DMS153 treated with DMSO at 0.1 percent for 48 hours (cell line): ENCODE results near the gene ESPL1.
"Not testable (repeated sequence)": the region's sequence is repeated elsewhere in the genome, so short reads cannot be mapped to it uniquely, and the experiment has no call there.

ENCODE experiments used
- DNase-seq: peaks from one replicate; lab custom pipeline; 2025; ENCODE audit not compliant: unreplicated experiment; lab: John Stamatoyannopoulos, UW

ESPL1 gene

GRCh38 chr12:53297106-53297505 is 29.0 kb downstream of the ESPL1 start:
- DNase-seq, result not testable (repeated sequence)

GRCh38 chr12:53298164-53298563 is 30.1 kb downstream of the ESPL1 start:
- no peak for DNase-seq

GRCh38 chr12:53299101-53299453 is 31.0 kb downstream of the ESPL1 start:
- no peak for DNase-seq

- peak; percentile 78 for DNase-seq
Measured at GRCh38 chr12:53299454-53300180, 31.5 kb downstream of the ESPL1 start, which contains the start of gene MYG1. Gene MYG1, plus strand, starts transcription at chr12:53299695. Its CDS starts 43 bp downstream, at chr12:53299738.

- DNase-seq, result no peak
Measured at GRCh38 chr12:53300187-53300586, 32.1 kb downstream of the ESPL1 start.

- no peak for DNase-seq
Measured at GRCh38 chr12:53302903-53303302, 34.8 kb downstream of the ESPL1 start.

GRCh38 chr12:53306826-53307225 is 38.7 kb downstream of the ESPL1 start:
- no peak for DNase-seq

- no peak for DNase-seq
Measured at GRCh38 chr12:53308276-53308675, 40.2 kb downstream of the ESPL1 start.

GRCh38 chr12:53313996-53314395 is 45.9 kb downstream of the ESPL1 start:
- DNase-seq, result no peak

- DNase-seq, result no peak
Measured at GRCh38 chr12:53320352-53321195, 52.5 kb downstream of the ESPL1 start.

- DNase-seq, result peak; percentile 40
Measured at GRCh38 chr12:53324113-53324778, 56.1 kb downstream of the ESPL1 start.

- peak; percentile 73 for DNase-seq
Measured at GRCh38 chr12:53324779-53325510, 56.8 kb downstream of the ESPL1 start.

- DNase-seq, result no peak
Measured at GRCh38 chr12:53325511-53326061, 57.5 kb downstream of the ESPL1 start.

GRCh38 chr12:53326460-53327185 is 58.5 kb downstream of the ESPL1 start:
- DNase-seq, result no peak

- DNase-seq, result no peak
Measured at GRCh38 chr12:53327435-53328042, 59.4 kb downstream of the ESPL1 start.

GRCh38 chr12:53328043-53328435 is 59.9 kb downstream of the ESPL1 start:
- no peak for DNase-seq

GRCh38 chr12:53330671-53331070 is 62.6 kb downstream of the ESPL1 start:
- no peak for DNase-seq

GRCh38 chr12:53332339-53332738 is 64.2 kb downstream of the ESPL1 start:
- DNase-seq, result not testable (repeated sequence)

- no peak for DNase-seq
Measured at GRCh38 chr12:53332744-53333143, 64.6 kb downstream of the ESPL1 start.

GRCh38 chr12:53333289-53333688 is 65.2 kb downstream of the ESPL1 start:
- no peak for DNase-seq
